Mucosa of descending colon (tissue), 3 donors: Measurements from ENCODE around the gene CCPG1. TPM values are rescaled to one million over a fixed set of nuclear protein-coding genes. Genes with fewer than 3 reads are reported as not detected.

Experiments used
- ATAC-seq: fragments of 200-7000 bp; cut with Tn5 transposase; one replicate; pipeline ENCODE4 v1.9.1; 2020; ENCODE audit warnings: mild to moderate bottlenecking, moderate library complexity
- DNase-seq, 3 donors: peaks; one replicate each; pipeline ENCODE4 v3.0.0-alpha.2; 2020
- H3K36me3 ChIP-seq: fragments of 200-600 bp; one replicate; pipeline ENCODE4 v1.8.0; 2021; ENCODE audit warnings: low read depth, mild to moderate bottlenecking
- H3K4me1 ChIP-seq: fragments of 200-600 bp; one replicate; pipeline ENCODE4 v1.8.0; 2021; ENCODE audit warnings: low read depth, mild to moderate bottlenecking
- H3K4me3 ChIP-seq: fragments of 200-600 bp; one replicate; pipeline ENCODE4 v1.8.0; 2021; ENCODE audit warnings: mild to moderate bottlenecking
- H3K9me3 ChIP-seq: fragments of 200-600 bp; one replicate; pipeline ENCODE4 v1.8.0; 2021; ENCODE audit warnings: mild to moderate bottlenecking
- CTCF ChIP-seq: fragments of 200-600 bp; IDR thresholded peaks from one replicate; pipeline ENCODE4 v1.8.0; 2022; ENCODE audit warnings: antibody characterized with exemption, mild to moderate bottlenecking
- intact Hi-C, 2 donors: fragments of 100-400 bp; cut with DNase I in 1 of 2; cut with micrococcal nuclease in 1 of 2; formaldehyde crosslinking; loops; one replicate each; pipeline versions ENCODE4 v1.11.0 to v1.11.1; 2022; cut with DNase I, micrococcal nuclease
- microRNA-seq: library from miRNA; unstranded; fragments of <30 nt; microRNA quantifications from one replicate; pipeline ENCODE4, GENCODE V29; 2019
- total RNA-seq, 3 donors: library from RNA; stranded (reverse); fragmentation: NEBNext Ultra II Directional in 2 of 3; extraction: Animal tissue kit (Norgen Biotek cat#: 25700) in 2 of 3; gene quantifications; one replicate each; pipeline versions ENCODE4 v1.2.1 to v1.2.4, GENCODE V29; 2021 to 2023
- donor health status: DM: no; HTN: no; CAD: no; lungs with moderate emphysema.
- donor health status: DM: no; HTN: no; CAD: no.
- donor health status: DM: no; HTN: yes; CAD: no.

Gene CCPG1
- total RNA-seq, 3 donors from 2014 or later: 45.5 to 60.2 (median 51.8) TPM

- ATAC-seq (no peak), DNase-seq (no peak)
- Histone ChIP-seq H3K4me3 (no peak overlapping the region), H3K4me1 (peaks cover 13% of the 10 kb centered on the region), H3K36me3 (no peaks in the 10 kb centered on the region), H3K9me3 (no peaks in the 10 kb centered on the region)
- no peak for TF ChIP-seq CTCF
- intact Hi-C loops: no loop called here
Measured at GRCh38 chr15:55320963-55321362, 87.2 kb downstream of the CCPG1 start.

- ATAC-seq (no peak), DNase-seq (no peak)
- TF ChIP-seq CTCF: no peak
- H3K36me3 ChIP-seq: no peaks in the 10 kb centered on the region
- H3K9me3 ChIP-seq: no peaks in the 10 kb centered on the region
- intact Hi-C loops: no loop called here
- peaks cover 13% of the 10 kb centered on the region for H3K4me1 ChIP-seq
- no peak overlapping the region for H3K4me3 ChIP-seq
Measured at GRCh38 chr15:55320238-55320550, 88.0 kb downstream of the CCPG1 start.

- no peak for ATAC-seq
- Histone ChIP-seq H3K36me3 (no peaks in the 10 kb centered on the region), H3K9me3 (no peaks in the 10 kb centered on the region), H3K4me3 (peak overlapping the region; percentile 68), H3K4me1 (peaks cover 13% of the 10 kb centered on the region)
- intact Hi-C loops: no loop called here
- peak in 1 of 3 donors; percentile 51 for DNase-seq
- TF ChIP-seq CTCF: no peak
Measured at GRCh38 chr15:55319537-55320237, 88.5 kb downstream of the CCPG1 start.

GRCh38 chr15:55318588-55319494 lies 89.3 kb downstream of the CCPG1 start, which contains the start of the genes PIGB and PIGBOS1:
TSS of gene PIGB (plus strand) at chr15:55319222. CDS start at chr15:55319251, 29 bp downstream.
TSS of gene PIGBOS1 (minus strand) at chr15:55319123. CDS start at chr15:55317792, 1,331 bp downstream.
- TF ChIP-seq CTCF: no peak
- intact Hi-C loops: no loop called here
- peak; percentile 100 for ATAC-seq
- DNase-seq: peak; percentile 88 to 93 (median 90)
- peaks cover 13% of the 10 kb centered on the region for H3K4me1 ChIP-seq
- H3K36me3 ChIP-seq: no peaks in the 10 kb centered on the region
- H3K4me3 ChIP-seq: peak within 1 kb of the TSS; percentile 68
- H3K9me3 ChIP-seq: no peaks in the 10 kb centered on the region

Small RNA genes lying within 50 kb of the gene (microRNA-seq; reads per million reads assigned to microRNA genes)
- 92.0 reads per million, percentile 60 among the genes with 10 or more reads in this experiment for gene MIR628

Other genes with a start within 250 kb of the CCPG1 start
- gene RSL24D1, start 211.4 kb downstream of the CCPG1 start, total RNA-seq: 10 to 100 TPM; 29.9 to 79.0 (median 40.5) TPM
- 10 to 100 TPM; 39.0 to 59.8 (median 56.7) TPM for gene RAB27A, start 118.5 kb downstream of the CCPG1 start, total RNA-seq
- 10 to 100 TPM in 1 of 3 donors, 1 to 10 TPM in 2; 7.7 to 11.0 (median 9.8) TPM for gene PIGBOS1, start 89.2 kb downstream of the CCPG1 start, total RNA-seq
- 10 to 100 TPM; 12.8 to 17.9 (median 17.1) TPM for gene PIGB, start 89.1 kb downstream of the CCPG1 start, total RNA-seq
- gene PIERCE2, start 136 bp upstream of the CCPG1 start, total RNA-seq: 1 to 10 TPM; 3.0 to 6.5 (median 5.4) TPM
- gene DNAAF4, start 99.9 kb upstream of the CCPG1 start, total RNA-seq: 1 to 10 TPM in 1 of 3 donors, under 1 TPM in 2; 0.17 to 1.0 (median 0.41) TPM
- gene PYGO1, start 180.0 kb upstream of the CCPG1 start, total RNA-seq: 10 to 100 TPM in 1 of 3 donors, 1 to 10 TPM in 2; 1.0 to 21.3 (median 1.6) TPM